HG03045 (cell line): Measurements from ENCODE around the gene SLC35E2B.

Experiments used
- ATAC-seq: cut with Tn5 transposase; IDR thresholded peaks from one replicate; pipeline ENCODE4 v1.9.1; 2021; ENCODE audit warnings: mild to moderate bottlenecking, moderate library complexity; ENCODE audit not compliant: unreplicated experiment

Gene SLC35E2B

DNA sequence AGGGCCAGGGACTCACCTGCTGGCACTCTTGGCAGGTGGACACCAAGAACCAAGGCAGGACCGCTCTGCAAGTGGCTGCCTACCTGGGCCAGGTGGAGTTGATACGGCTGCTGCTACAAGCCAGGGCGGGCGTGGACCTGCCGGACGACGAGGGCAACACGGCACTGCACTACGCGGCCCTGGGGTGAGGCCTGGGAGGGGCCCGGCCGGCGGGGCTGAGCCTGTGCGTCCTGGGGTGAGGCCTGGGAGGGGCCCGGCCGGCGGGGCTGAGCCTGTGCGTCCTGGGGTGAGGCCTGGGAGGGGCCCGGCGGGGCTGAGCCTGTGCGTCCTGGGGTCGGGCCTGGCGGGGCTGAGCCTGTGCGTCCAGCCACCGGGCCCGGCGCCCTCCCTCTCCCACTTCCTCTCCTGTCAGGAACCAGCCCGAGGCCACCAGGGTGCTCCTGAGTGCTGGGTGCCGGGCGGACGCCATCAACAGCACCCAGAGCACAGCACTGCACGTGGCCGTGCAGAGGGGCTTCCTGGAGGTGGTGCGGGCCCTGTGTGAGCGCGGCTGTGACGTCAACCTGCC is 65.2 kb downstream of the SLC35E2B start:
- ATAC-seq = no peak

DNA sequence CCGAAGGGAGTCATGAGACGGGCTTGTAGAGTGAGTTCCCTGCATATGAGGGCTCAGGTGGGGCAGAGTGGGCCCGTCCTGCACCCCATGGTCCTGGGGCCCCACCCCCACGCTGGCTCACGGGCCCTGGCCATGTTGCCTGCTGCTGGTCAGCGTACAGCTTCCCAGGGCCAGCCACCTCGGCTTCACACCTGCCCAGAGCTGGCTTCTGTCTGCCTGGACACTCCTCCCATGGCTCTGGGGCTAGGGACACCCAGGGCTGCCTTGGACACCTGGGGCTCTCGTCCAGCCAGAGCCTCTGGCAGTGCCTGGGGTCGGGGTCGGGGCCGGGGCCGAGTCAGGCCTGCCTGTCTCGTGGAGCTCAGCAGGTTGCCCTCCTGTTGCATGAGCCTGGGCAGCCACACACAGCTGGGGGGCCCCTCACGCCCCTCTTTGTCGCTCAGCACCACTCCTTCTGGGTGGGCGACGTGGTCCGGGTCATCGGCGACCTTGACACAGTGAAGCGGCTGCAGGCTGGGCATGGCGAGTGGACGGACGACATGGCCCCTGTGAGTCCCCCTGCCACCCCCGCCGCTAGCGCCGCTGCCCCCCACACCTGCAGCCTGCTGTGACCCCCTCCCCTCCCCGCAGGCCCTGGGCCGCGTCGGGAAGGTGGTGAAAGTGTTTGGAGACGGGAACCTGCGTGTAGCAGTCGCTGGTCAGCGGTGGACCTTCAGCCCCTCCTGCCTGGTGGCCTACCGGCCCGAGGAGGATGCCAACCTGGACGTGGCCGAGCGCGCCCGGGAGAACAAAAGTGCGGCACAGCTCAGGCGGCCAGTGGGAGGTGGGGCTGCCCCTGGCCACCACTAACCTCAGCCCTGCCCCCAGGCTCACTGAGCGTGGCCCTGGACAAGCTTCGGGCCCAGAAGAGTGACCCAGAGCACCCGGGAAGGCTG is 66.1 kb downstream of the SLC35E2B start:
- no peak for ATAC-seq

DNA sequence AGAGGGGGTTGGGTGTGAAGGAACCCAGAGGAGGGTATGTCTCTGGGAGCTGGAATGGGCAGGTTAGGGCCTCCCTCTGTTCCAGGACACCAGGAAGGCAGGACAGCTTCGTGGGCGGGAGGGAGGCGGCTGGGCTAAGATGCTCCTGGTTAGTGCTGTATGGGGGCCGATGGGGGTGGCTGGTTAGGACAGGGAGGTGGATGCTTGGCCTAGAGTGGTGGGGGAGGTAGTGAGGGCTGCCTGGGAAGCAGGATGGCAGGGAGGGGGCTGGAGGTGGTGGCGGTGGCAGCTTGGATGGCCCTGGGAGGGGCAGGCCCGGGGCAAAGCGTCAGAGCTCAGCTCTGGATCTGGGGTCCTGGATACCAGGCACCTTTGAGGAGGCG is 66.8 kb downstream of the SLC35E2B start:
- no peak for ATAC-seq

- ATAC-seq = no peak
Measured at GRCh38 chr1:1625404-1625775, 67.2 kb downstream of the SLC35E2B start.

DNA sequence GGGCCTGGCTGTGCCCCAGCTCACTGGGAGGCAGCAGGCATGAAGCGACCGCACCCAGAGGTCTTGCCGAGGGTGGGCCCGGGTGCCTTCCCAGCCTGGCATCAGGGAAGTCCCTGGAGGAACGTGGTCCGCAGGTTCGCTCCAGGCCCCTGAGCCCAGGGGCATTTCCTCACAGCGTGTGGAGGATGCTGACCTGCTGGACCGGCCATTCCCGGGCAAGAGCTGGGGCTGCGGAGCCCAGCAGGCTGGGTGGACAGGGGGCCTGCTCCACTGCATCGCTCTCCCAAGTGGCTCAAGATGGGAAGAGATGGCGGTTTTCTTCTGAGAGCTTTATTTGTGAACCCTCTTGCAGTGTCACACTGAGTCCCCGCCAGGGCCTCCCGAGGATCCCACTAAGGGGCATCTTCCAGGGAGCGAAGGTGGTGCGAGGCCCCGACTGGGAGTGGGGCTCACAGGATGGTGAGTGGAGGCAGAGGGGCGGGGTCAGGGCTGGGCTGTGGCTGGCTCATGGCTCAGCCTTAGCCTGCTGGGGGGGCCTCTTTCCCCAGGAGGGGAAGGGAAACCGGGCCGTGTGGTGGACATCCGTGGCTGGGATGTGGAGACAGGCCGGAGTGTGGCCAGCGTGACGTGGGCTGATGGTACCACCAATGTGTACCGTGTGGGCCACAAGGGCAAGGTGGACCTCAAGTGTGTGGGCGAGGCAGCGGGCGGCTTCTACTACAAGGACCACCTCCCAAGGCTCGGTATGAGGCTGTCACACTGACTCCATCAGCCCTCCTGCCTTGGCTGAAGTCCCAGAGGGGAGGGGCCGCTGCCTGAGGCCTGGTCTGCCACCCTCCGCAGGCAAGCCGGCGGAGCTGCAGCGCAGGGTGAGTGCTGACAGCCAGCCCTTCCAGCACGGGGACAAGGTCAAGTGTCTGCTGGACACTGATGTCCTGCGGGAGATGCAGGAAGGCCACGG is 67.9 kb downstream of the SLC35E2B start:
- no peak for ATAC-seq

- no peak for ATAC-seq
Measured at GRCh38 chr1:1623631-1624442, 68.8 kb downstream of the SLC35E2B start.

DNA sequence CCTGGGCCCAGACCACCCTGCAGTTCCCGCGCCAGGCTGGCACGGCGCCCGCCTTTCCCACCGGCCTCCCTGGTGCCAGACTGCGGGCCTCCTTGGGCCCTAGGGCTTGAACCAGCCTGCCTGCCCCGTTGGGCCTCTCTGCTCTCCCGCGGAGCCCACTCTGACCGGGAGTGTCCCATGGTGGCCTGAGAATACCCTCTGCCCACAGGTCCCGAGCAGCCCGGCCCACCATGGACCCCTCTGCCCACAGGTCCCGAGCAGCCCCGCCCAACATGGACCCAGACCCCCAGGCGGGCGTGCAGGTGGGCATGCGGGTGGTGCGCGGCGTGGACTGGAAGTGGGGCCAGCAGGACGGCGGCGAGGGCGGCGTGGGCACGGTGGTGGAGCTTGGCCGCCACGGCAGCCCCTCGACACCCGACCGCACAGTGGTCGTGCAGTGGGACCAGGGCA is 69.4 kb downstream of the SLC35E2B start:
- no peak for ATAC-seq

- no peak for ATAC-seq
Measured at GRCh38 chr1:1622788-1623094, 69.9 kb downstream of the SLC35E2B start.

DNA sequence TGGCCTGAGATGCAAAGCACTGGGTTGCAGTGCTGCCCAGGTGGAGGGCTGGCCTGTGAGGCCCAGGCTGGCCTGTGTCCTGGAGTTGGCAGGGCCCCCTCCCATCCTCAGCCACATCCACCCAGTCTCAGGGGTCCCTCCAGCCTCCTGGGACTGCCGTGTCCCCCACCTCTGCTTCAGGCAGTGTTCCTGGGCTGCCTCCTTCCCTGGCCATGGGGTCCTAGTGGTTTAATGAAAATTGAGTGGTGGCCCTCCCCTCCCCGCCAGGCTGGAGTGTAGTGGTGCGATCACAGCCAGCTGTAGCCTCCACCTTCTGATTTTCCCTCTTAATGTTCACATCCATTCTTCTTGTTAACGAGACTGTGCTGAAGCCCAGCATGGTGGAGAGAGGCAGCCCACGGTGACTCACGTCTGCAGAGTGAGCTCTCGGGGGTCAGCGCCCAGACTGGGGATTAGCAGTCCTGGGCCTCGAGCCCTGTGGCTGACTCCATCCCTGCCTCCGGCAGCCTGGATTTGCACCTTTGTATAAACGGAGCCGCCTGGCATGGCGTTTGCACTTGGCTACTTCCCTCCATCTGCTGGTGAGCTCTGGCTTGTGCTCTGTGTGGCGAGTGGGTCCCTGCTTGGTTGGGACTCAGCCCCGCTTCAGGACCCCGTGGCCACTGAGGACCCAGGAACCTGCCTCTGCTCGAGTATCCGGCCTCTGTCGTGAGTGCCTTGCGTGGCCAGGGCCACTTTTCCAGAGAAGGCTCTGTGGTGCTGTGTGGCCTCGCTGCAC is 70.4 kb downstream of the SLC35E2B start:
- ATAC-seq = no peak

GRCh38 chr1:1621173-1622009 is 71.2 kb downstream of the SLC35E2B start:
- no peak for ATAC-seq

DNA sequence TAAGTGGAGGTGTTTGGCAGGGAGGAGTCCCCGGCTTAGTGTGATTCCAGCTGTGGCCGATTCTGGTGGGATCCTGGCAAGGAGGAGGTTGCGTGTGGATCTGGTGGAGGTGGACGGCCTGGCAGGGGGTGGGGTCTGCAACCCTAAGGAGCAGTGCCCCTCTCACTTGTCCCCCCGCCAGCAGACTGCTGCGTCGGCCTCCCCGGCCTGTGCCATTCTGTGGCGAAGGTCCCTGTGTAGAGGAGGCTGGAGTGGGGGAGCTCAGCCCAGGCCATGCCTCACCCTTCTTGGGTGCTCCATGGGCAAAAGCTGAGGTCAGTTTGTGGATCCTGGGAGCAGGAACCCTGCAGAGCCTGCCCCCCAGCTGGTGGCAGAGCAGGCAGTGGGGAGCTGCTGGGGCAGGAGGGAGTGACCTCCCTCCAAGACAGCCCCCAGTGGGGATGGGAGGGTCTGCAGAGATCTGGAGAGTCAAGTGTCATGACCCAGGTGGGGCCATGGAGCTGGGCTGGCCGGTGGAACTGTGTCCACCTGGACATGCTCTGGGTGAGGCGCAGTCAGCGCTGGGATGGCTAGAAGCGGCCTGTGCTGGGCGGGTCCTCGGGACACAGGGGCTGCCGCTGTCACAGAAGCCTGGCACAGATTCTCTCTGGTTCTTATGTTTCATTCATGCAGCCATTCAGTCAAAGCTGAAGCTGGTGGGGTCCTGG is 72.0 kb downstream of the SLC35E2B start:
- ATAC-seq = no peak

GRCh38 chr1:1619917-1620361 is 72.7 kb downstream of the SLC35E2B start:
- ATAC-seq = no peak

- ATAC-seq = no peak
Measured at GRCh38 chr1:1618396-1619068, 74.1 kb downstream of the SLC35E2B start.

- no peak for ATAC-seq
Measured at GRCh38 chr1:1617925-1618324, 74.7 kb downstream of the SLC35E2B start.

DNA sequence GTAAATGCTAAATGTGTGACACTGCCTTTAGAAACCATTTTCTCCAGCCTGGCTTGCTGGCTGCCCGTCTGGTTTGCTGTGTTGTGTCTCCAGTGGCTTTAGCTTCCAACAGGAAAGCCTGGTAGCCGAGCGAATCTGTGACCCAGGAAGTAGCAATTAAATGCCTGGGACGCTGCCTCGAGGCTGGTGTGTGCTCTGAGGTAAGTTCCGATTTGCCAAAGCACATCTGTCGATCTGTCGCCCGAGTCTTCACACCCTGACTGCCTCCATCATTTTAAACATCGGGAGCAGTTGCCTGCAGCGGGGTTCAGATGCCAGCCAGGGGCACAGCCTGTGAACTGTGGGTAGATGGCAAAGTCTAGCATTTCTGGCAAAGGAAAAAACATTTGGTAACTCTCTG is 75.1 kb downstream of the SLC35E2B start:
- ATAC-seq = no peak

DNA sequence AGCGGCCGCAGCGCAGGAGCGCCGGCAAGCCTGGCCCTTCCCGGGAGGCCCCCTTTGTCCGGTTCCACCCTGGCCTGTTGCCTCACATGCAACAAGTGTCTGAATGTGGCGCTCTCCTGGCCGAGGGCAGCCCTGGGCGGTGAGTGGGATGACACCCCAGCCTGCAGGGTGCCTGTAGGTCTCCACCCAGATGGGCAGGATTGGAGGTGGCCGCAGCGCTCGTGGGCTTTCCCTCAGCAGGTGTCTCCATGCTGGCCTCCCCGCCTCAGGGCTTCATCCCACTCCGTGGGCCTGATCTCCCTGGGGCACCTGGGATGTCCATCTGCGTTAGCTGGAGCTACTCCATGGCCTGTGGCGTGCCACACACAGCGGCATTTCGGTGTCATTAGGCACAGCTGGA is 75.8 kb downstream of the SLC35E2B start:
- ATAC-seq = no peak

DNA sequence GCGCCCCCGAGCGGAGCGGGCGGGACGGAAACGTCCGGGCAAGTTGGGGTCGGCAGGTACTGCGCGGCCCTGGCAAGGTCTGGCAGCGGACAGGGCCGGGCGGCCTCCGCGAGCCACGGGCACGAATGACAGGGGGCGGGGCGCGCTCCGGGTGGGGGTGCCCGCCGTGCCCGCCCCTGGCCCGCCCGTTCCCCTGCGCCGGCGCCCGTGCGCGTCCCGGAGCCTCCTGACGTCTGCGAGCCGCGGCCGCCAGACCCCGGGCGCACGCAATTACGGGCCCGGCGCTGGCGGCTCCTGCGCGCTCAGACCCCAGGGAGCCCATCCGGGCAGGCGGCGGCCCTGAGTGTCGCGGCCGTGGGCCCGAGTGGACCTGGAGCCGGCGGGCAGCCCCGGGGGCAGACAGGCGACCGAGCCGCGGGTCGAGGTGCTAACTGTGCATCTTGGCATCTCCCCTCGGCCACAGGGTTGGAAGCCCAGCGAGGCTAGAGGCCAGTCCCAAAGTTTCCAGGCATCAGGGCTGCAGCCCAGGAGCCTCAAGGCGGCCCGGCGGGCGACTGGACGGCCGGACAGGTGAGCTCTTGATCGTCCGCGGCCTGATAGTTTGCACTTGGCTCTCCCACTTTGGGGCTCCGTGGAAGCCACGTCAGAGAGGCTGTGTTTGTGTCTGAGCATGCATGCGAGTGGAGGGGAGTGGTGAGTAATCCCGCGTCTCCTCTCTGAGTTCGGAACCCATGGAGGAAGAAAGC is 76.4 kb downstream of the SLC35E2B start:
- peak; percentile 21 for ATAC-seq
